ENCODE measurements around the gene IL10RB. TPM values are rescaled to one million over a fixed set of nuclear protein-coding genes. Genes with fewer than 3 reads are reported as not detected.

Gene IL10RB
- total and polyA plus RNA-seq, 2 of the 13 experiments (the other 11 are each of a cell fraction or from before 2014, with no cell fraction given) = 17.4 to 18.2 TPM

DNA sequence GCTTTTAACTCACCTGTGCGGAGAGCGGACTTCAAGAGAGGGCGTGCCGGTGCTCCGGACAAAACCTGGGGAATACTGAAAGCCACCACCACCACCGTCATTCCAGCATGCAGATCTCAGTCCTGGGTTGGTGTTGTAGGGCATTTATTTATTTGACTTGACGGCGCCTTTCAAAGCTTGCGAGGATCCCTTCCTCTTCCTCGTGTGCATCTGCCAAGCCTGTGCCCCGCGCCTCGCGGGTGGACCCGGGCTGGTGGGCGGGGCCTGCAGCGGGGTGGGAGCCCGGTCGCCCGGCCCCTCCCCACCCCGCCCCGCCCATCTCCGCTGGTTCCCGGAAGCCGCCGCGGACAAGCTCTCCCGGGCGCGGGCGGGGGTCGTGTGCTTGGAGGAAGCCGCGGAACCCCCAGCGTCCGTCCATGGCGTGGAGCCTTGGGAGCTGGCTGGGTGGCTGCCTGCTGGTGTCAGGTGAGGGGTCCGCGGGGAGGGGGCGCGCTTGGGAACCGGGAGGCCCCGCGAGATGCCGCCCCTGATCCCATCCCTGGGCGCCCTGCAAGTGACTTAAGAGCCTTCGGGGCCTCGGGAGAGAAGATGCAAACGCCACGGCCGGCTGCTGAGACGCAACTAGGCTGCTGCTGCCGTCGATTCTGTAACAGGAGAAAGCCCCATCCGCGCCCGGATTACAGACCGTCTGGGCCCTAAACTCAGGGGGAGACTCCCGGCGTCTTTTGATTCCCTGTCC, at the start of gene IL10RB (continued):
- TF ChIP-seq, protein P1, sequence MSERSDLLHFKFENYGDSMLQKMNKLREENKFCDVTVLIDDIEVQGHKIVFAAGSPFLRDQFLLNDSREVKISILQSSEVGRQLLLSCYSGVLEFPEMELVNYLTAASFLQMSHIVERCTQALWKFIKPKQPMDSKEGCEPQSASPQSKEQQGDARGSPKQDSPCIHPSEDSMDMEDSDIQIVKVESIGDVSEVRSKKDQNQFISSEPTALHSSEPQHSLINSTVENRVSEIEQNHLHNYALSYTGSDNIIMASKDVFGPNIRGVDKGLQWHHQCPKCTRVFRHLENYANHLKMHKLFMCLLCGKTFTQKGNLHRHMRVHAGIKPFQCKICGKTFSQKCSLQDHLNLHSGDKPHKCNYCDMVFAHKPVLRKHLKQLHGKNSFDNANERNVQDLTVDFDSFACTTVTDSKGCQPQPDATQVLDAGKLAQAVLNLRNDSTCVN (CRISPR knock-in tag; IDR thresholded peaks at IDR 0.05; ENCODE audit: borderline replicate concordance) = no peak
- TF ChIP-seq, protein P2, sequence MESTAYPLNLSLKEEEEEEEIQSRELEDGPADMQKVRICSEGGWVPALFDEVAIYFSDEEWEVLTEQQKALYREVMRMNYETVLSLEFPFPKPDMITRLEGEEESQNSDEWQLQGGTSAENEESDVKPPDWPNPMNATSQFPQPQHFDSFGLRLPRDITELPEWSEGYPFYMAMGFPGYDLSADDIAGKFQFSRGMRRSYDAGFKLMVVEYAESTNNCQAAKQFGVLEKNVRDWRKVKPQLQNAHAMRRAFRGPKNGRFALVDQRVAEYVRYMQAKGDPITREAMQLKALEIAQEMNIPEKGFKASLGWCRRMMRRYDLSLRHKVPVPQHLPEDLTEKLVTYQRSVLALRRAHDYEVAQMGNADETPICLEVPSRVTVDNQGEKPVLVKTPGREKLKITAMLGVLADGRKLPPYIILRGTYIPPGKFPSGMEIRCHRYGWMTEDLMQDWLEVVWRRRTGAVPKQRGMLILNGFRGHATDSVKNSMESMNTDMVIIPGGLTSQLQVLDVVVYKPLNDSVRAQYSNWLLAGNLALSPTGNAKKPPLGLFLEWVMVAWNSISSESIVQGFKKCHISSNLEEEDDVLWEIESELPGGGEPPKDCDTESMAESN (CRISPR knock-in tag; conservative IDR thresholded peaks at IDR 0.05) = 0 out of 2 replicates have a peak, but pooled peaks have one; percentile 64
- TF ChIP-seq HNRNPK (IDR thresholded peaks at IDR 0.05; ENCODE audit: low read depth, low read length, poor library complexity, severe bottlenecking) = peak; percentile 19
- no peak for TF ChIP-seq THYN1 (CRISPR knock-in tag; IDR thresholded peaks at IDR 0.05; ENCODE audit: borderline replicate concordance, low read depth)
- TF ChIP-seq, protein P3, sequence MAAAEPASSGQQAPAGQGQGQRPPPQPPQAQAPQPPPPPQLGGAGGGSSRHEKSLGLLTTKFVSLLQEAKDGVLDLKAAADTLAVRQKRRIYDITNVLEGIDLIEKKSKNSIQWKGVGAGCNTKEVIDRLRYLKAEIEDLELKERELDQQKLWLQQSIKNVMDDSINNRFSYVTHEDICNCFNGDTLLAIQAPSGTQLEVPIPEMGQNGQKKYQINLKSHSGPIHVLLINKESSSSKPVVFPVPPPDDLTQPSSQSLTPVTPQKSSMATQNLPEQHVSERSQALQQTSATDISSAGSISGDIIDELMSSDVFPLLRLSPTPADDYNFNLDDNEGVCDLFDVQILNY (CRISPR knock-in tag; conservative IDR thresholded peaks at IDR 0.05) = no peak
- TF ChIP-seq, protein P4, sequence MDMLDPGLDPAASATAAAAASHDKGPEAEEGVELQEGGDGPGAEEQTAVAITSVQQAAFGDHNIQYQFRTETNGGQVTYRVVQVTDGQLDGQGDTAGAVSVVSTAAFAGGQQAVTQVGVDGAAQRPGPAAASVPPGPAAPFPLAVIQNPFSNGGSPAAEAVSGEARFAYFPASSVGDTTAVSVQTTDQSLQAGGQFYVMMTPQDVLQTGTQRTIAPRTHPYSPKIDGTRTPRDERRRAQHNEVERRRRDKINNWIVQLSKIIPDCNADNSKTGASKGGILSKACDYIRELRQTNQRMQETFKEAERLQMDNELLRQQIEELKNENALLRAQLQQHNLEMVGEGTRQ (IDR thresholded peaks at IDR 0.05; ENCODE audit: low read depth, low read length) = no peak
- TF ChIP-seq, protein P4 (CRISPR knock-in tag; IDR thresholded peaks at IDR 0.05; ENCODE audit: borderline replicate concordance) = no peak
- TF ChIP-seq, protein P5, sequence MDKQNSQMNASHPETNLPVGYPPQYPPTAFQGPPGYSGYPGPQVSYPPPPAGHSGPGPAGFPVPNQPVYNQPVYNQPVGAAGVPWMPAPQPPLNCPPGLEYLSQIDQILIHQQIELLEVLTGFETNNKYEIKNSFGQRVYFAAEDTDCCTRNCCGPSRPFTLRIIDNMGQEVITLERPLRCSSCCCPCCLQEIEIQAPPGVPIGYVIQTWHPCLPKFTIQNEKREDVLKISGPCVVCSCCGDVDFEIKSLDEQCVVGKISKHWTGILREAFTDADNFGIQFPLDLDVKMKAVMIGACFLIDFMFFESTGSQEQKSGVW (CRISPR knock-in tag; IDR thresholded peaks at IDR 0.05; ENCODE audit: borderline replicate concordance) = no peak
- TF ChIP-seq FOXA1 (IDR thresholded peaks at IDR 0.05) = no peak
- no peak for TF ChIP-seq FOXA1 (CRISPR knock-in tag; IDR thresholded peaks at IDR 0.05)
- TF ChIP-seq, protein P6, sequence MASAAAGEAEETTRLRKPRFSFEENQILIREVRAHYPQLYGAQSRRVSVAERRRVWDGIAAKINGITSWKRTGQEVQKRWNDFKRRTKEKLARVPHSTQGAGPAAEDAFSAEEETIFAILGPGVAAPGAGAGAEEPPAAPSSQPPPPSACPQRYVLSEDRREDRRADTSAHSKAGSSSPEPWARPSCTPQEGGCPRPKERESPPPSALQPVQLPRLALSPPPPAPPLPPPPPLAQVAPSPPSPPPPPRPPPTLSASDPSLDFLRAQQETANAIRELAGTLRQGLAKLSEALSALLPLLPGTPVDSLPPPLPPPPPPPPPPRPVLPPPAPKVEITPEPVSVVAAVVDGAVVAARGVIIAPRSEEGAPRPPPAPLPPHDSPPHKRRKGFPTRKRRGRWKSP (CRISPR knock-in tag; IDR thresholded peaks at IDR 0.05) = no peak
- TF ChIP-seq, protein P7, sequence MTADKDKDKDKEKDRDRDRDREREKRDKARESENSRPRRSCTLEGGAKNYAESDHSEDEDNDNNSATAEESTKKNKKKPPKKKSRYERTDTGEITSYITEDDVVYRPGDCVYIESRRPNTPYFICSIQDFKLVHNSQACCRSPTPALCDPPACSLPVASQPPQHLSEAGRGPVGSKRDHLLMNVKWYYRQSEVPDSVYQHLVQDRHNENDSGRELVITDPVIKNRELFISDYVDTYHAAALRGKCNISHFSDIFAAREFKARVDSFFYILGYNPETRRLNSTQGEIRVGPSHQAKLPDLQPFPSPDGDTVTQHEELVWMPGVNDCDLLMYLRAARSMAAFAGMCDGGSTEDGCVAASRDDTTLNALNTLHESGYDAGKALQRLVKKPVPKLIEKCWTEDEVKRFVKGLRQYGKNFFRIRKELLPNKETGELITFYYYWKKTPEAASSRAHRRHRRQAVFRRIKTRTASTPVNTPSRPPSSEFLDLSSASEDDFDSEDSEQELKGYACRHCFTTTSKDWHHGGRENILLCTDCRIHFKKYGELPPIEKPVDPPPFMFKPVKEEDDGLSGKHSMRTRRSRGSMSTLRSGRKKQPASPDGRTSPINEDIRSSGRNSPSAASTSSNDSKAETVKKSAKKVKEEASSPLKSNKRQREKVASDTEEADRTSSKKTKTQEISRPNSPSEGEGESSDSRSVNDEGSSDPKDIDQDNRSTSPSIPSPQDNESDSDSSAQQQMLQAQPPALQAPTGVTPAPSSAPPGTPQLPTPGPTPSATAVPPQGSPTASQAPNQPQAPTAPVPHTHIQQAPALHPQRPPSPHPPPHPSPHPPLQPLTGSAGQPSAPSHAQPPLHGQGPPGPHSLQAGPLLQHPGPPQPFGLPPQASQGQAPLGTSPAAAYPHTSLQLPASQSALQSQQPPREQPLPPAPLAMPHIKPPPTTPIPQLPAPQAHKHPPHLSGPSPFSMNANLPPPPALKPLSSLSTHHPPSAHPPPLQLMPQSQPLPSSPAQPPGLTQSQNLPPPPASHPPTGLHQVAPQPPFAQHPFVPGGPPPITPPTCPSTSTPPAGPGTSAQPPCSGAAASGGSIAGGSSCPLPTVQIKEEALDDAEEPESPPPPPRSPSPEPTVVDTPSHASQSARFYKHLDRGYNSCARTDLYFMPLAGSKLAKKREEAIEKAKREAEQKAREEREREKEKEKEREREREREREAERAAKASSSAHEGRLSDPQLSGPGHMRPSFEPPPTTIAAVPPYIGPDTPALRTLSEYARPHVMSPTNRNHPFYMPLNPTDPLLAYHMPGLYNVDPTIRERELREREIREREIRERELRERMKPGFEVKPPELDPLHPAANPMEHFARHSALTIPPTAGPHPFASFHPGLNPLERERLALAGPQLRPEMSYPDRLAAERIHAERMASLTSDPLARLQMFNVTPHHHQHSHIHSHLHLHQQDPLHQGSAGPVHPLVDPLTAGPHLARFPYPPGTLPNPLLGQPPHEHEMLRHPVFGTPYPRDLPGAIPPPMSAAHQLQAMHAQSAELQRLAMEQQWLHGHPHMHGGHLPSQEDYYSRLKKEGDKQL (CRISPR knock-in tag; IDR thresholded peaks at IDR 0.05; ENCODE audit: low read depth) = no peak
- no peak for TF ChIP-seq HDAC2 (CRISPR knock-in tag; IDR thresholded peaks at IDR 0.05)
- no peak for TF ChIP-seq SNAPC2 (CRISPR knock-in tag; IDR thresholded peaks at IDR 0.05)
